HG03025 (cell line): ENCODE results near the gene EHD4.

ENCODE experiments used
- ATAC-seq: cut with Tn5 transposase; IDR thresholded peaks from one replicate; pipeline ENCODE4 v1.9.1; 2021; ENCODE audit warnings: mild to moderate bottlenecking, moderate library complexity; ENCODE audit not compliant: unreplicated experiment, low FRiP score

The EHD4 gene

DNA sequence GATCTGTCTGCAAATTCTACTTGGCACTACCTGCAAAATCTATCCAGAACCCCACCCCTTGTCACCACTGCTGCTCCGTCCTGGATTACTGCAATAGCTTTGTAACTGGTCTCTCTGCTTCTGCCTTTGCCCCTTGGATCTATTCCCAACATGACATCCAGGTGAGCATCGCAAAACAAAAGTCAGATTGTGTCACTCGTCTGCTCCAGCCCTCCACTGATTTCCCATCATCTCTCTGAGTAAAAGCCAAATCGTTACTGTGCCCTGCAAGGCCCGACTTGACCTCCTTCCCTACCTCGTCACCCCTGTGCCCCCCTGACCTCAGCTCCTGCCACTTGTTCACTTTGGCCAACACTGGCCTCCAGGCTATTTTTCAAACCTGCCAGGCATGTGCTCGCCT lies 87.9 kb downstream of the EHD4 start:
- ATAC-seq: no peak

DNA sequence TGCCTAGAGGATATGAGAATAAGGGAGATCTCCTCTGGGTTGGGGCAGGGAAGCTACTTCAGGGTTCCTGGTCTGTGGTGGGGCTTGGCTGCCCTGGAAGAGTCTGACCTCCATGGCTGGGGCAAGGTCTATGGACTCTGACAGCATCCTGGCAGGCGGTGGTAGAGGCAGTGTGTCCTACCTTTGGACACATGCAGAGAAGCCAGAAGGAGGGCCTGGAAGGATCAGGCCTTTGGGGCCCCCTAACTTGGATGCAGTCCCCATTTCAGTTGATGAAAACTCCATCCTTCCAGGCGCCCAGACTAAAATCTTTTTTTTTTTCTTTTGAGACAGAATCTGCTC lies 88.9 kb downstream of the EHD4 start:
- ATAC-seq: no peak

DNA sequence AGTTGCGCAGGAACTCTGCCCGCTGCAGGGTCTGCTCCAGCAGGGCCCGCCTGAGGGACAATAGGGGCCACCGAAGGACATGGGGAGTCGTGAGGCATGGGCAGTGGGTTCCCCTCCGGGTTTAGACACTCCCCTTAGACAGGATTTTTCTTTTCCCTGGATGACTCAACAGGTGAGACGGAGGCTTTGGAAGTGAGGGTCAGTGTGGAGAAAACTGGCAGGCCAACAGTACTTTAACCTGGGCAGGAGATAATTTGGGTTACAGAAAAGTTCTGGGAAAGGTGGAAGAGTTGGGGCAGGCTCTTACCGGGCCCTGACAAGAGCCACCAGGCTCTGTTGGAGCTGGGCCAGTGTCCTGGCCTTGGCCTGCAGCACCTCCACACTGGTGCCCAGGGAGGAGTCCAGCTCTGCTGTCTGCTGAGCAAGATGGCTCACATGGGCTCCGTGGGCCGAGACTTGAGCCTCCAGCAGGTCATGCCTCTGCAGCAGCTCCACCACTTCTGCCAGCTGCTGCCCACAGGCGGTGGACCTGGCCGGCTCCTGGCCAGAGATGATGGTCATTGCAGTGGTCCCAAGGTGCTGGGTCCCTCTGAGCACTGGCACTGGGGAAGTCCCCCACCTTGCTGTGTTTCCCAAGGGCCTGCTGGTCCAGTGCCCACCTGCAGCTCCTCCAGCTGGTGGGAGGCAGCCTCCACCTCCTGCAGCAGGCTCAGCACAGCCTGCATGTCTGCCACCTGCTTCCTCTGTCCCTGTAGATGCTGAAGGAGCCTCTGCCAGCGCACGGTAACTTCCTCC lies 89.5 kb downstream of the EHD4 start:
- ATAC-seq: no peak

DNA sequence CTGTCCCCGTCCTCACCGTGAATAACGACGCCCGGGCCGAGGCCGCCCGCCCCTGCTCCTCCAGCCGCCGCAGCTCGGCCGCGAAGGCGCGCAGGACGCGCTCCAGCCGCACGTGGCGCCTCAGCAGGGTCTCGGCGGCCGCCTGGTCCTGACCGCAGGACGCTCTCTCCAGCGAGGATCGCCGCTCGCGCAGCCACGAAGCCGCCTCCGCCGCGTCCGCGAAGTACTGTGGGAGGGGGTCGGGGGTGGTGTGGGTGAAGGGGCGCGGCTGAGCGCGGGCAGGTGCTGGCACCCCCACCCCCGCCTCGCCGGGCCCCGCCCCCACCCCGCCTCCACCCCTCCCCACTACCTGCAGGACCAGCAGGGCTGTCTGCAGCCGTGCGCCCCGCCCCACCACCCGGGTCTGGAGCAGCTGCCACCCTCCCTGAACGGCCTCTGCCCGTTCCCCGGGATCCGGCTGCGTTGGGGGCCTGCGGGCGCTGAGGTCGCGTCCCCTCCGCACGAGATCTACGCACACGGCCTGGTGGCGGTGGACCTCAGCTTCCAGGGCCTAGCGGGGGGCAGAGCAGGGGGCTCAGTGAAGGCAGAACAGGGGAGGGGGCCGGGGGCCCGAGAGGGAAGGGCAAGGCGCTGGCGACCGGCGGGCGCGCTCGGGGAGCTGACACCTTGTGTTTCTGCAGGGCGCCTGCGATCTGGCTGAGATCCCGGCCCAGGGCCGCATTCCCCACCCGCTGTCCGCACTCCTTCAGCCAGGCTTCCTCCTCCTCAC lies 90.3 kb downstream of the EHD4 start:
- no peak for ATAC-seq

DNA sequence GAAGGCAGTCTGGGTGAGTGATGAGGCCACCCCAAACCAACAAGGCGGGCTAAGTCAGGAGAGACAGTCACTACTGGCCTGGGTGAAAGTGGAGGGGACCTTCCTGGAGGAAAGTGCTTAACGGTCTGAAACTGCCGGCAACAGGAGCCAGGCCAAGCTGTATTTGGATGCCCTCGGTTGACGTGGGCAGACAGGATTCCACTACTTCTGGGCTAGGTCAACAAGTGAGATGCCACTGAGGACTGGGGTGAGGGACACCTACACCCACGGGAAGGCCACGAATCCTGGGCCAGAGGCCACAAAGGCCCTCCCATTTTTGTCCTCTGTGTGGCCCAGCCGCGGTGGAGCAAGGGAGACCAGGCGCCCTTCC lies 90.8 kb downstream of the EHD4 start:
- no peak for ATAC-seq

DNA sequence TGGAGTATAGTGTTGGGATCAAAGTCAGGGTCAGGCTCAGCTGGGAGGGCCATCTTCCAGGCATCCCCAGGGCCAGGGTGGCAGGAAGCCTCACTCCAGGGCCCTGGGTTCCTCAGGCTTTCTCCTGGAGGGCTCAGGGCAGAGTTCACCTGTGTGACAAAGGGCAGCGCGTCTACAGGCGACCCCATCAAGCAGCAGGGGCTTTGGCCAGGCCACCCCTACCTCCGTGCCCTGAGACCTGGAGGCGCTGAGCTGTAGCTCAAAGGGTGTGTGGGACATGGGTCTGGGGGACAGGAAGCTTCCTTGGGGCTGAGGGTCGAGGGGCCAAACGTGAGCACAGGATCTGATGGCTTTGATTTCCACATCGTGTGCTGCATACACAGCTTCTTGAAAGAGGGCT lies 91.3 kb downstream of the EHD4 start:
- no peak for ATAC-seq

DNA sequence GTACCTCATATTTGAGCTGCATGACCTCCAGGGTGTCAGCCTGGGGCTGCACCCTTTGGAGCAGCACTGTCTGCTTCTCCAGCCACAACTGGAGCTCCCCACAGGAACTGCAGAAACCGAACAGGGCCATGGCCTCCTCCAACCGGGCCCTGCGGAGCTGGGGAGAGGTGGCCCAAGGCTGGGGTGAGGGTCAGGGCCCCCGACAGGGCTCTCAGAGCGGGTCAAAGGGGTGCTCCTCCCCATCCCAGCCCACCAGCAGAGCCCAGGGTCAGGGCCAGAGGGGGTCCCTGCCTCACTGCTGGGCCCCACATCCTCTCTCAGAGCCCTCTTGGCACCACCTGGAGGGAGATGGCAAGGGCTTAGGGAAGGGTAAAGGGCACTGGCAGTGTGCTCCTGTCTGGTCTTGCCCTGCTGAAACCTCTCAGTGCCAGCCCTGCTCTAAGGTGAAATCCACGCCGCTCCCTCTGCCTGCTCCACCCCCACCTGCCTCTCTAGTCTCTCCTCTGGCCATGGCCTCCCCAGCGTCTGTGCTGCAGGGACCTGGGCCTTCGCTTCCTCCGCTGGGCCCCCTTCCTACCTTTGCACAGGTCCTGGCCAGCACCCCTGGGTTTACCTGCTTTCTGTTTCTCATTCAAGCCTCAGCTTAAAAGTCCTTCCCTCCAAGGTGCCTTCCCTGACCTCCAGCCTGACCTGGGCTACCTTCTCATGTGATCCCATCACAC lies 92.0 kb downstream of the EHD4 start:
- ATAC-seq: no peak

DNA sequence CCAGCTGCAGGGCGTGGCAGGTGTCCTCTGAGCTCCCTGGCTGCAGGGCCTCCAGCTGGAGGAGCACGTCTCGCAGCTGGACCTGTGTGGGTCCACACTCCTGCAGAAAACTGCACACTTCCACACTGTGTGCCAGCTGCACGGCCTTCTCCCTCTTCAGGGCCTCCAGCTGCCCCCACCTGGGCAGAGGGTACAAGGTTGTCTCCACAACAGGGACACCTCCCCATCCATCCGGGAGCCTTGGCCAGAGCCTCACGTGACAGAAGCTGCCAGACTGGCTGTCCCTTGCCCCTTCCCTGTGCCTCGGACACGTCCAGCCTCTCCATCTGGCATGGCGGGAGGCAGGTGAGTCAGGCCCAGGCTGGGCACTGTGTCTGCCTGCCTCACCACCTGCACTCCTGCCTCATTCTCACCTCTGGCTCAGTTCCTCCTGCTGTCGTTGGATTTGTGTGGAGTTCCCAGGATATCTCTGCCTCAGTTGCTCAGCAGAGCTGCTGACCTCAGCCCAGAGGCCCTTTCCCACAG lies 93.0 kb downstream of the EHD4 start:
- no peak for ATAC-seq

DNA sequence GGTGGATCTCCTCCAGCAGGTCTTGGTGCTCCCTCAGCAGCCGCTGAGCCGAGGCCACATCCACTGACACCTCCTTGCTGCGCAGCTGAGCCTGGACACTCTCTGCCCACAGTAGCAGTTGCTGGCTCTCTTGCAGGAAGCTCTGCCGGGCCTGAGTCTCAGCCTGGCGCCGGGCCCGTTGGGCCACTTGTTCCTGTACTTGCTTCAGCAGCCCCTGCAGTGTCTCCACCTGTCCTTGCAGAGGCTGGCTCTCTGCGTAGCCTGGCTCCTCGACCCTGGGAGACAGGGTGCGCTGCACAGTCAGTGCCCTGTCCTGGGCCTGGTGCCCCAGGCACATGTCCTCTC lies 94.0 kb downstream of the EHD4 start:
- no peak for ATAC-seq

DNA sequence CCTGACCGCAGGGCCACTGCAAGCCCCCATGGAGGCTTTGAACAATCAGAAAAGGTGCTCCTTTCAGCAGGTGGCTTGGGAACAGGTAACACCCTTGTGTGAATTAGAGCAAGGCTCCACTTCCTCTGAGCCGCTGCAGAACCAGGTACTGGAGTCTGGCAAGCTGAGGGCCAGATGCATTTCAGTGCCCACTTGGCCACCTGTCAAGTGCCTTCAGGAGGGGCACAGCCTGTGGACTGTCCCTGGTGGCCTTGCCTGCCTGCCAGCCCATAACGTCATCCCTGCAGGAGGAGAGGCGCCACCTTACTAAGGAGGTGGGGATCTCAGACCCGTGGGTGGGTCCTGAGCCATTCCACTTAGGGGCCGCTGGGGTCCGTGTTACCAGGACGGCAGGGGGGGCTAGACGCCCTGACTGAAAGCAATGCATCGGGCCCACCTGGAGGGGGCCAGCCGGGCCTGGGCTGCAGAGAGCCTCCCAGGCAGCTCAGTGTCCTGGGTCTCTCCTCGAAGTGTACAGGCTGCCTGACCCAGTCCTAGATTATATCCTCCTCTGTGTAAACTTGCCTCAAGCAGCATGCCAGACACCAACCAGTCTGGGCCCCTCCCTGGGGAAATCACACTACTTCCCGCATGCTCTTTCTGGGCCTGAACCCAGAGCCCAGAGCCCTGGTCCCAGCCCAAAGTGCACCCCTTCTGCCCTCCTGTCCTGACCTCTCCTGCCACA lies 94.6 kb downstream of the EHD4 start:
- no peak for ATAC-seq

DNA sequence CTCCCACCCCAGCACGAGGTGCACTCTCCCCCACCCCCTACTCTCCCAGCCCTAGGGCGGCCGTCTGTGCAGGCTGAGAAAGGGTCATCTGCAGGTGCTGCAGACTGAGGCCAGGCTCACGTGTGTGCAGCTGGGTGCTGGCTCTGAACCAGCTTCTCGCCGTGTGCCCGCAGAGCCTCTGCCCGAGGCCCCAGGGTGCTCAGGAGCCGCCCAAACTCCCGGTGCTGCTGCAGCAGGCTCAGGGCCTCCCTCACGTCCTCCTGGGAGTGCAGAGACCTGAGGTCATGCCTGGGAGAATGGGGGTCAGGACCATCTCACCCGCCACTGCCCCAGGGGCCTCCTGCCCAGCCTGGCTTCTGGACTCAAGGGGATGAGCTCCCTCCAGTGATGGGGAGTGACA lies 95.7 kb downstream of the EHD4 start:
- no peak for ATAC-seq

DNA sequence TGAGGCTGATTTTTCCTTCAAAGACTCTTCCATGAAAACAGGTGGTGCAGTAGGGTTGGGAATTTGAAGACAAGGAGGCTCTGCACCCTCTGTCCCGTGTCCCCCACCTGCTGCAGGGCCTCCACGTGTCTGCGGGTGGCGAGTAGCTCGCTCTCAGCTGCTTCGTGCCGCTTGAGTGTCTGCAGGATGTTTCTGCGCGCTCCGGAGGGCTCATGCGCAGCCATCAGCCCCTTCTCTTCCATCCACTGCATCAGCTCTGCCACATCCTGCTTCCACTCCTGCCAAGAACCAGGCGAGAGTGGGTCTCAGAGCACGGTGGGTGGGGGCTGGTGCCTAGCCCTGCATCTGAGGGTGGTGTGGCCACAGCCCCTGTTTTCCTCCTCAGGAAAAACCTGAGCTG lies 96.3 kb downstream of the EHD4 start:
- ATAC-seq: no peak

DNA sequence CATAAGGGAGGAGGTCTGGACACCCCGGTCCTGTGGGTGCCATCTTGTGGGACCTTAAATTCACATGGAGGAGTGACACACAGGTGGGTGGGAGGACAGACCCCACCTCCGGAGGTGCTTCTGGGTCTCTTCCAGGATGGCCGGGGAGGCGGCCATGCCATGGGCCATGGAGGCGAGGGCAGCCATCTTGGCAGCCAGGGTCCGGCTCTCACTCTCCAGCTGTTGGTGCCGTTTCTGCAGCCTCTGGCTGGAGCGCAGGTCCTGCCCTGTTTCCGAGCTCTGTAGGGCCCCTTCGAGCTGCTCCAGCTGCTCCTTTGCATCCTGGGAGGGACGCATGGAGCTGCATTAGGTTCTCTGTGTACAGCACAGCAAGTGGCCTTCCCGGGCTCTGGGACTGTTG lies 97.6 kb downstream of the EHD4 start:
- no peak for ATAC-seq

DNA sequence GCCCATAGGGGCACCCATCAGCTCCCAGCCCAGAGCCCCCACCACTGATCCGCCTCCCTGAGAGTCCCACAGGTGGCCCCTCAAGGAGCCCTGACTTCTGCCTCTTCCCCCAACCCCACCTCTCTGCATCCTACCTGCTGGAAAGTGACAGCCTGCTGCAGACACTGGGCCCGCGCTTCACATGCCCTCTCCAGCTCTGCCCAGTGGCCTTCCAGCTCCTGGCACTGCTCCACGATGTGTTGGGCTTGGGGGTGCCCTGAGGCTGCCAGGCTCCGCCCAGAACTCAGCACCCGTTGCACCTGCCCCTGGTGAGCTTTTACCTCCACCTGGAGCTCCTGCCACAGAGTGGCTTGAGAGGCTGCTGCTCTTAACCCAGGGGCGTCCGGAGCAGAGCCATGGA lies 98.6 kb downstream of the EHD4 start:
- no peak for ATAC-seq

DNA sequence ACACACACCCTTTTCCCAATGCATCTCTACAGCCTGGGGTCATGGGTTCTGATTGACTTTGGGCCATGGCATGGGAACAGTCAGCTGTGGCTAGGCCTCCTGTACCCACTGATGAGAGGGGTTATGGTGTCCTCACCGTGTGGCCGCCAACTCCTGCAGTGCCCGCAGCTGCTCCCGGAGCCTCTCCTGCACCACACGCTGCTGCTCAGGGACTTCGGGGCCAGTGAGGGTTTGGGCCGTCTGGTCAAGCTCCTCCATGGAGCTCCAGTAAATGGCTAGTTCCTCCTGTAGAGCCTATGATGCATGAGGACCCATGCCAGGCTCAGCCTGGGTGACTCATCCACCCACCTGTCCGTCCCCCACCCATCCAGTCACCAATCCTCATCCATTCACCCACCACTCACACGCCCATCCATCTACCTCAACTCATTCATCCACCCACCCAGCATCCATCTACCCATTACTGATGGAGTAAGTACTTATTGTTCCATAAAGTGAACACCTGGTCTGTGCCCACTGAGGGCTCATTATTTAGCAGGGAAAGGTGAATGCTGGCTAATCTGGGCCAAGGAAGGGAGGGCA lies 100.1 kb downstream of the EHD4 start:
- ATAC-seq: no peak

DNA sequence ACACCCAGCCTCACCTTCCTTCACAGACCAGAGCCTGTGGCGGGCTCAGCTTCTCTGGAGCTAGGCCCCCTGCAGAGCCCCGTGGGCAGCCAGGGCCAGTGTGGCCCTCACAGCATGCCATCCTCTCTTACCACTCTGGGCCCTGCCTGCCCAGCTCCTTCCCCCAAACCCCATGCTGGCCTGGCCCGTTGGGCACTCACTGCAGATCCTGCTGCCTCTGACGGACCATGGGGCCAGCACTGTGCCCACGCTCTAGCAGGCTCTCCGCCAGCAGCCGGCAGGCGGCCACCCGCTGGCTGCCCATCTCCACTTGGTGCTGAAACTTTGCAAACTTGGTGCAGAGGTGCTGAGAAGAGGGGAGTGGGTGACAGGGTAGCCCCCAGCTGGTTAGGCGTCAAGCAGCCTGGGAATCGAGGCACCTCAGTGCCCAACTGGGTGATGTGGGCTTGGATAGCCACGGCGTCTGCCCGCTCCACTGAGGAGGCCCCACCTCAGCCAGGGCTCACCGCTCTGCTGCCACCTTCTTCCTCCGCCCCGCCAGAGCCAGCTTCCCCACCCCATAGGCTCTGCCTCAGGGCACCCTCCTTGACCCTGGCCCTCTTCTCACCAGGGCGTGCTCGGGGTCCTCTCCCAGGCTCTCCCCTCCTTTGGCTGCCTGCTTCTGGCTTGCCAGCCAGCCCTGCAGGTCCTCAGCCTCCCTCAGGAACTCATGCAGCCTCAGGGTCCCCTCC lies 101.0 kb downstream of the EHD4 start:
- no peak for ATAC-seq

DNA sequence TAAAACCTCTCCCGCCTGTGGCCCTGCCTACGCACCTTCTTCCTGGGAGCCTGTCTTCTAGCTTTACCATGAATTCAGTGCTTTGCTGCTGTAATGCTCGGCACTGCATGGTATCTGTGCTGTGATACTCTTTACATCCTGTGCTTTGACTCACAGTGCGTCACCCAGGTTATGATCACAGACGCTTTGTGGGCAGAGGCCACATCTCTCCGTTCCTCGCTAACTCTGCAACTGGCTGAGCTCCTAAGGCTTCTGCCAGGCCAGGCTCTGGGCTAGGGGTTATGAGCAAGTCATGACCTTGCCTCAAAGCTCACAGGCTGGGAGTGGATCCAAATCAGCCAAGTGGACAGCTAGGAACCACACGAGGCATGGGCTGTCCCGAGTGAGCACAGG lies 101.7 kb downstream of the EHD4 start:
- no peak for ATAC-seq

DNA sequence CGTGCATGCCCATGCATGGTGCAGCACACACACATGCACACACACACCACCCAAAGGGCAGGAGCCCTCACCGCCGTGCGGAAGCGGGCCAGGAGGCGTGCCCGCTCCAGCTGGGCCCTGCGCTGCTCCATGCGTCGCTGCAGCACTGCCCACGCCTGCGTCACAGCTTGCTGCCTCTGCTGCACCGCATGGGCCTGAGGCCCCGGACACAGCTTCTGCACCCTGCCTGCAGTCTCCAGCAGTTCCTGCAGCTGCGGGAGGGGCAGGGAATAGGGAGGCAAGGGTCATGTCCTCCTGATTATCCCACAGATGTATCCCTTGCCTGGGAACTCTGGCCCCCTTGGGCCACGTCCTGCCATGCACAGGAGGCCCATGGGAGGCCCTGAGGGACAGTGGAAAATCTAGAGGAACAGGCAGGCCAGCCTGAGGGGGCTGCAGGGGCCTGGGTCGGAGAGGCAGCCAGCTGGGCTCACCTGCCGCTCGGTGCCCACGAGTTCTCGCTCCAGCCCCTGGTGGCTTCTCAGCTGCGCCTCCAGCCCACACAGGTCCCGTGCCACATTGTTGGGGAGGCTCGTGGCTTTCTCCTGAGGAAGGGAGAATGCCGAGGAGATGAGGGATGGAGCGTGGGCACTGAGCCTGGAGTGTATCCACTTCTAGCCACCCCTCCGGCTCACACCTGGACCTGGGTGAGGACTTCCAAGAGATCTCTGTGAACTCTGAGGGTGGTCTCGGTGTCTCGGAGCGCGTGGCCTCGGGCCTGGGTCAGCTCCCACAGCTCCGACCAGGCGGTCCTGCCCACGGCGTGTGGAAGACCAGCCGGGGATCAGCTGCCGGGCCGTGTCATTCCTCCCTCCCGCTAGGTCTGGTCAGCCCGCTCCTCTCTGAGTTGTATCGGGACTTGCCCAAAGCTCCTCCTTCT lies 102.3 kb downstream of the EHD4 start:
- no peak for ATAC-seq

DNA sequence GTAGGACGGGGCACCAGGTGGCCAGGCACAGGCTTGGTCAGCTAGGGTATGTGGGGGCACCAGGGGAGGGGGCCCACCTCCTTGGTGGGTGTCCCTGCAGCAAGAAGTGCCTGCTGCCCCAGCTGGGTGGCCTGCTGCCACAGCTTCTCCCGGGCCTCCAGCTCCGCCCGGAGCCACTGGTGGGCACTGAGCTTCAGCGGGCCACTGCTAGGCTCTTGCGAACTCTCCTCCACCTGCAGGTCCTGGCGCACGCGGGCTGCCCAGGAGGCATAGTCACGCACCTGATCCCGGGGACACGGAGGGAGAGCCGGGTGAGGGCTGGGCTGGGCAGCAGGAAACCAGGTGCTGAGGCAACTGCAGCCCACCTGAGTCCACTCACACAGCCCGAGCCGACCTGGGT lies 104.0 kb downstream of the EHD4 start:
- ATAC-seq: no peak
